Thyroid gland (tissue), 4 donors: Measurements from ENCODE around the gene ZSCAN22.

Experiments used
- CTCF ChIP-seq, 6 experiments: fragments of 200-600 bp in 3 of 6; fragments of 450-650 bp in 3 of 6; sonication (generic) in 3 of 6; IDR thresholded peaks; one replicate each; pipeline ENCODE4 v1.5.1; 2016 to 2019; ENCODE audit warnings: antibody characterized with exemption in 6 of 6, mild to moderate bottlenecking in 2 of 6, inconsistent platforms in 1 of 6, moderate library complexity in 1 of 6
- POLR2A ChIP-seq, 2 donors: fragments of 450-650 bp; IDR thresholded peaks; one replicate each; pipeline ENCODE4 v1.6.1; 2017; ENCODE audit warnings: antibody characterized with exemption in 2 of 2, mild to moderate bottlenecking in 2 of 2, moderate library complexity in 1 of 2

- no peak for TF ChIP-seq CTCF (IDR thresholded peaks at IDR 0.05)
- TF ChIP-seq POLR2A (IDR thresholded peaks at IDR 0.05): no peak
Measured at GRCh38 chr19:58380037-58380661, 53.4 kb downstream of the ZSCAN22 start.
